HT1080 (cell line): Measurements from ENCODE around the gene FZD8. TPM values are rescaled to one million over a fixed set of nuclear protein-coding genes. Genes with fewer than 3 reads are reported as not detected.
A peak's percentile ranks its signal among the peaks of the same experiment; 100 is the strongest.
"Not testable (repeated sequence)": the region's sequence is repeated elsewhere in the genome, so short reads cannot be mapped to it uniquely, and the experiment has no call there.

ENCODE experiments used
- DNase-seq: peaks from one replicate; pipeline ENCODE4 v3.0.0-alpha.2; 2015; ENCODE audit warnings: low read depth
- polyA plus RNA-seq, 2 experiments: library from polyadenylated mRNA; depleted of rRNA; stranded (reverse); fragments of >200 nt; gene quantifications; 2 replicates each; pipeline ENCODE4 v1.2.3, GENCODE V29; 2015
- total RNA-seq: library from RNA; depleted of rRNA; stranded (reverse); fragments of >200 nt; shearing (Covaris generic); gene quantifications from 2 replicates; pipeline ENCODE4 v1.2.3, GENCODE V29; 2014; rRNA removed

Gene FZD8, protein sequence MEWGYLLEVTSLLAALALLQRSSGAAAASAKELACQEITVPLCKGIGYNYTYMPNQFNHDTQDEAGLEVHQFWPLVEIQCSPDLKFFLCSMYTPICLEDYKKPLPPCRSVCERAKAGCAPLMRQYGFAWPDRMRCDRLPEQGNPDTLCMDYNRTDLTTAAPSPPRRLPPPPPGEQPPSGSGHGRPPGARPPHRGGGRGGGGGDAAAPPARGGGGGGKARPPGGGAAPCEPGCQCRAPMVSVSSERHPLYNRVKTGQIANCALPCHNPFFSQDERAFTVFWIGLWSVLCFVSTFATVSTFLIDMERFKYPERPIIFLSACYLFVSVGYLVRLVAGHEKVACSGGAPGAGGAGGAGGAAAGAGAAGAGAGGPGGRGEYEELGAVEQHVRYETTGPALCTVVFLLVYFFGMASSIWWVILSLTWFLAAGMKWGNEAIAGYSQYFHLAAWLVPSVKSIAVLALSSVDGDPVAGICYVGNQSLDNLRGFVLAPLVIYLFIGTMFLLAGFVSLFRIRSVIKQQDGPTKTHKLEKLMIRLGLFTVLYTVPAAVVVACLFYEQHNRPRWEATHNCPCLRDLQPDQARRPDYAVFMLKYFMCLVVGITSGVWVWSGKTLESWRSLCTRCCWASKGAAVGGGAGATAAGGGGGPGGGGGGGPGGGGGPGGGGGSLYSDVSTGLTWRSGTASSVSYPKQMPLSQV
- 48.3 and 55.9 TPM in 2 replicates for total RNA-seq
- 13.9 and 15.4 TPM in 2 replicates for polyA plus RNA-seq (2015; cell fraction: cytosol; rRNA removed)
- polyA plus RNA-seq (2015; cell fraction: nucleus; rRNA removed) = 20.5 and 24.3 TPM in 2 replicates

DNA sequence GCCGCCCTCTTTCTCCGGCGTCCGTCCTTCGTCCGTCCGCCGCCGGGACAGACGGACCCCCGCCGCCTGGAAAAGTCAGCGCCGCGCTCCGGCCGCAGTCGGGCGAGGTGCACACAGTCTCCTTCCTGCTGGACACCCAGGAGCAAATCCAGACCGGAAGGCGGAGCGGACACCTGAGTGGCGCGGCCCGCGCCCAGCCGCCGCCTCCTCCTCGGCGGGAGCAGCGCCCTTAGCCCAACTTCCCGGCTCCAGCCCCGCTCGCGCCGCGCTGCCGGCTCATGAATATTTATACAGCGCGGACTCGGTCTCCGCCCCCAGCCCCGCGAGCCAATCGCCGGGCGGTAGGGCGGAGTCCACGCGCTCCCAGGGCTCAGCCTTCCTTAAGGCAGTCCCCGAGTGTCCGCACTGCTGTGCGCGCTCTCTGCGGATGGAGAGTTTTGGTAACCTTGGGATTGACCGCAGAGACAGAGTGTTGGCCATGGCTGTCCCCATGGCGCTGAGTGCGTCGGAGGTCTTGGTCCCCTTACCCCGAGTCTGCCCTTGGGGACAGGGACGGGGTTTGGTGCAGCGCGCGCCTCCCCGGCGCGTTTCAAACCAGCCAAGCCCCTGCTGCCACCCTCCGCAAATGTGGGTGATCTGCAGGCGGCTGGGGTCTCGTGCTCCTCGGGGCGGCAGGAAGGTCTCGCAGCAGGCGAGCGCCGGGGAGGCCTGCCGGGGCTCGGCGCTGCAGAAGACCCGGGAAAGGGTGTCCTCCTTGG lies at the start of gene FZD8:
Gene FZD8, minus strand, starts transcription at position 262 of the 758 bp plus-strand sequence. CDS start 867 bp downstream, outside the sequence.
- DNase-seq = peak; percentile 94

DNA sequence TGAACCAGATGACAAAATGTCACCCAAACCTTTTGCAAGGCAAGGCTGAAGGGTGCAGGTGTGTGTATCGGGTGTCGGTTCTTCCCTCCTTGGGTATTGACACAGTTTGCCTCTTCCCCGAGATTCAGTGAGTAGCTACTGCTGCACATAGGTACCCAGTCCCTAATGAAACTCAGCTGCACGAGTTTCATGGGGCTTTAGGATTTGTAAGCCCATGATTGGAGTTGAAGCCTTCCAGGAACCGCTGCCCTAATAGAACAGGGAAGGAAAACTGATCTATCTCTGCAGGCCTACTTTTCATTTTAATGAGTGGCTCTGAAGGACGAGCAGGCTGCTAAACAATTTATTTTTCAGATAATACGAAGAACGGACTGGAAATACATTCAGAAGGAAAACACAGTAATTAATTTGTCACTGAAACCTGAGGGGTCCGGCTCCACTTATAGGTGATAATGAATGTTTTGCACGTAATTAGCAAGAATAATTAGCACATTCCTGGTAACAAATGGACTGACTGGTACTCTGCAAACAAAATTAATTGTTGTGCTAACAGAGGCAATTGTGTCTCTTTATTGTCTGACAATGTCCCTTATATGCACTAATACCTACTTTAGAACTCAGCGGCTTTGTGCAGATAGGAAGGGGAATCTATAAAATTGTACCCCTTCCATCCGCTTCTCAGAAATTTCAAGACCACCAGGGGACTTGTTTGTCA lies 49.6 kb upstream of the FZD8 start:
- no peak for DNase-seq

DNA sequence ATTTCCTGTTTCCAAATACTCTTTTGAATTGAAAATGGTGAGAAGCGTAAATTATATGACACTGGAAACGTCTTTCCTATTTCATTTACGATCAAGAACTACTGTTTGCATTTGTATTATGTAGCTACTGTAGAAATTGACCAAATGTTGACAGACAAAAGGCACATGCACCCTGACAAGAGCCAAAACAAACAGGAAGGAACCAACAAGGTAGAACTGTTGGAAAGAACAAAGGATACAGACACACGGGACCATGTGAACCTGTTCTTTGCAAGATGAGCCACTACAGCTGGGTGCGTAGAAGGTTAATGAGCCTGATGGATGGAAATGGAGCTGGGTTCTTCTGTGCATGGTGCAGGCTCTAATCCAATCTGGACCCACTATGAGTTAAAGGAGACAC lies 48.4 kb upstream of the FZD8 start:
- no peak for DNase-seq

DNA sequence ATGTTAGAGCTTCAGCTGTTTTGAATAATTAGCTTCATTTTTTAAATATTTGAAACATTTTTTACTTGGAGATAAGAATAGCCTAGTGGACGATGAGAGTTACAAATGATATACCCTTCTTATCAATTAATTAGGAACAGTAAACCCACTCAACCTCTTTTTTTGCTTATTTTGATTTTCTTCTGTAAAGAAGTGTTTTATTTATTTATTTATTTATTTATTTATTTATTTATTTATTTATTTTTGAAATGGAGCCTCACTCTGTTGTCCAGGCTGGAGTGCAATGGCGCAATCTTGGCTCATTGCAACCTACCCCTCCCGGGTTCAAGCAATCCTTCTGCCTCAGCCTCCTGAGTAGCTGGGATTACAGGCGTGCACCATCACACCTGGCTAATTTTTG lies 43.8 kb upstream of the FZD8 start:
- not testable (repeated sequence) for DNase-seq

DNA sequence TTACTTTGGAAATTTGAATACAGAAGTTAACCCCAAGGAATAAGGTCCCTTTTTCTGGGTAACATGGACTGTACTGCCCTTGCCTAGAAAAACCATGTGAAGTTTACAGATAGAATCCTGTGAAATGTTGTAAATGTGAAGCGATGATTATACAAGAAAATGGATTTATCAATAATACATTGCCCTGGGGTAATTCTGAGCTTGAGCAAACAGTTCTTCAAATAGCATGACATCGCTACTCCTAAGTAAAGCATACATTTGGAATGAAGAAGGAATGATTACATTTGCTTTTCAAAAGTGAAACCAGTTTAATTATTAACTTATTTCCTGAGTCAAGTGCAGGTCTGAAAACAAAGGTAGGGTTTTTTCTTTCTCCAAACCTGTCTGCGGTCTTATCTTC lies 43.3 kb upstream of the FZD8 start:
- DNase-seq = no peak

DNA sequence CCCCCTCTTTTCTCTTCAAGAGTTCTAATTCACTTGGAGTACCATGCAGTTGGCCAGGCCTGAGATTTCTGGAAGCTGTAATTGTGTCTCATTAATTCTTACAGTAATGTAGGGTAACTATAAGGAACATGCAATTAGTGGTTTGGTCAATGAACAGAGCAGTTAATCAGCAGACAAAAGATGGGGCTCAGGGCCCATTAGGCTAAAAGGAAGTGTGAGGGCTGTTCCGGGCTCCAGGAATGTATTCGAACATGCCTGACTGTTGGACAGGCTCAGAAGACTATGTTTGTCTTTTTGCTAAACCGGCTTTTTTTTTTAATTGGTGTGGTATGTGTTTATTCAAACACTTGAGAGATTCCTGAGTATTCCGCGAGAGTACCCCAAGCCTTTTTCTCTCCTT lies 42.5 kb upstream of the FZD8 start:
- no peak for DNase-seq

DNA sequence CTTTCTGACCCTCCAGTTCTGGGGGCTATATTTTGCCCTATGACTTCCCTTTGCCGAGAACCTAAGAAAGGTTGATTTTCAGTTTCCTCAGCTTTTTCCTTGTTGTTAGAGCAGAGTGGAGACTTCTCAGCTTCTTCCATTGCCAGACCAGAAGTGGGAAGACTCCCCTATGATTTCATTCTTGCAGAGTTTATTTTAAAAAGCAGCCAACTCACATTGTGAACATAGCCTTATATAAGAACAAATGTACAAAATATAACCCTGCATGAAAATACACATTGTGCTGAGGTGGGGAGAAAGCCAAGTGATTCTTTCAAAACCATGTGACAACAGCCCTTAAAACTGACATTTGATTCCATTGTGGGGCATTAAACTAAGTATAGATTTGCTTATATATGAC lies 33.8 kb upstream of the FZD8 start:
- DNase-seq = no peak

DNA sequence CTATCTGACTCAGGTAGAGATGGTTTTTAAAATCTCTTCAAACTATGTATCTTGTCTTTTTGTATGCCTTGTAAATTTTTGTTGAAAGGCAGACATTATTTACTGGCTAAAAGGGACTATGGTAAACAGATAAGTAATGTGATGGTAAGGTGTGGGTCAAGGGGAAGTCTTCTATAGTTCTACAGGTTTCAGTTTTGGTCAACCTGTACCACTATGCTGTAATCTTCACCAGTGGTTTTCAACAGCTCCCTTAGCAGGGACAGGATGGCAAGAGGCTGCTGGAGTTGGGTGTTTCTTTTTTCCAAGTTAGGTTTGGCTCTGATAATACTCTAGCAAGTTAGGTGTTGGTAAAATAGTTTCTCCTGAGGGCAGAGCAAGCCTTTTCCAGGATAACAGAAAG lies 32.7 kb upstream of the FZD8 start:
- no peak for DNase-seq

DNA sequence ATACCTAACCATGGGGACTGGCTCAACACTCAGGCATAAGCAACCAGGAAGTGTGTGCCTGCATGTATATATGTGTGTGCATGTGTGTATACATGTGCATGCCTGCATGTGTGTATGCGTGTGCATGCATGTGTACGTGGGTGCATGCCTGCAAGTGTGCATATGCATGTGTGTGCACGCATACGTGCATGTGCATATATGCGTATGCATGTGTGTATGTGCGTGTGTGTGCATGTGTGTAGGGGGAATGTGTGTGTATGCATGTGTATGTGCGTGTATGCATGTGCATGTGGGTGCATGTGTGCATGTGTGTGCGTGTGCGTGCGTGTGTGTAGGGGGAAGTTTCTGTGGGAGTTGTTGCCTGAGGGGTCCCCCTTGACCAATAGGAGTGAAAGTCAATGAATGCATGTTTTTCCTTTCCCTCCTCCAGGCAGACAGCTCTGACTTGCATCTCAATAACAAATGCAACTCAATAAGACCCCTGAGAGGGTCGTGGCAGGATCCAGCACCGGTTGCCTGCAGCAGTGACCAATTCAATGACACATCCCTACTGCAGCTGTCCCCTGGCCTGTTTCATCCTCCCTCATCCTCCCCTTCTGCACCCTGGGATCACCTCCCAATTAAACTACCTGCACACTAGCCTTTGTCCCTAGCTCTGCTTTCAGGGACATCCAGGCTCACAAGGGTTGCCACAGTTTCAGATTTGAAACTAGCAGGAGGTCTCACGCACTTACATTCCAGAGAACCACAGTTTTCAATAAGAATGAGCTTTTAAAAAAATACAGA lies 27.0 kb upstream of the FZD8 start:
- no peak for DNase-seq

DNA sequence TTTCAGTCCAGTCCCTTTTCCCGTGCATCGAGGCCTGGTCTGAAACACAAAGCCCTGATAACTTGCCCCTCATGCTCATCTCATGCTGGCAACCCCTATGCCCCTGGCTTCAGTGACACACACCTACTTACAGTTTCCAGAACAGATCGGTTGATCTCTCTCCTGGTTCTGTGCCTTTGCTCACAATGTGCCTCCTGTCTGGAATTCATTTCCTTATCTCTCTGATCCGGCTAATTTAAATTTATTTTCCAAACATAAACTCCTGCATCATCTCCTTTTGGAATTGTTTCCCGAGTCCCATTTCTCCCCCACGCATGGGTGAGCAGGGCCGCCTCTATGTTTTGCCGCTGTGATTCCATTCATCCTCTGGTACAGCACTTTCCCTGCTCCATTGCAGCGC lies 25.9 kb upstream of the FZD8 start:
- no peak for DNase-seq

DNA sequence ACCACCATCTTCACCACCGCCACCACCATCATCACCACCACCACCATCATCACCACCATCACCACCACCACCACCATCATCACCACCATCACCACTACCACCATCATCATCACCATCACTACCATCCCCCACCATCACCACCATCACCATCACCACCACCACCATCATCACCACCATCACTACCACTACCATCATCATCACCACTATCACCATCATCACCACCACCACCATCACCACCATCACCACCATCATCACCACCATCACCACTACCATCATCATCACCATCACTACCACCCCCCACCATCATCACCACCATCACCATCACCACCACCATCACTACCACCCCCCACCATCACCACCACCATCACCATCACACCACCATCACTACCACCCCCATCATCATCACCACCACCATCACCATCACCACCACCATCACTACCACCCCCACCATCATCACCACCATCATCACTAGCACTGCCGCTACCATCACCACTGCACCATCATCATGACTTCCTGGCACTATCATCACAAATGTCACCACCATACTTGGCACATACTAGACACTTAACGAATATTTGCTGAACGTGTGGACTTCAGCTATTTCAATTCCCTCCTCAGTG lies 25.3 kb upstream of the FZD8 start:
- DNase-seq = no peak

DNA sequence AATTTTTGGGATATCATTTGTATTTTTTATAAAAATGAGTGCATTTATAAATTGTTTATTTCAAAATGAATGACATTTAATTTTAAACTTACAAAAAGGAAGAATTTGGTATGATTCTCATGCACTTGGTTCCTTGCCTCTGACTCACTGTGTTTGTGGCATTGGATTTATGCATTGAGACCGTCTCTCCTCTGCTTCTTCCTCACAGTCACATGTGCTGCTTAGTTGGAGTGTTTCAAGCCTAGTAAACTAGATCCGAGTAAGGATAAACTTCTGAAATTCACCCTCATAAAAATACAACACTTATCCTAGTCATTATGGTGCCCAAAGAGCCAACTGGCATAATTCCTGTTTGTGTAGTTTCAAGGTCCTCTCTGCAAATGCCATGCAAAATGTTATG lies 19.1 kb upstream of the FZD8 start:
- DNase-seq = no peak

DNA sequence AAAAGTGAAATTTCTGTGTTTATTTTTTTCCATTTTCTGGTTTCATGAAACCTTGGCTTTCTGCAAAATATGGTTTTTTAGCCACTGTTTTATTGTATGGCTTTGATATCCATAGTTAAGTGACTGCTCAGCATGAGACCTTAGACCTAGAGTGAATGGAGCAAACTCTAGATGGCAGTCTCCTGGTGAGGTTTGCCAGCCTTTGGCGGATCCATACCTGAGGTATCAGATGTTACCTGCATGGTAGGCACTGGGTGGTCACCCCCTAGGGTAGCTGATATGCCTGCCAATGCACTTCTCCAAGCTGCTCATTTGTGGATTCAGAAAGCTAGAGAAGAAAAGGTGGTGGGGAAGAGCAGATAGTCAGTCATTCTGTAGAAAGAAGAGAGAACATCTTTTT lies 17.4 kb upstream of the FZD8 start:
- DNase-seq = no peak

DNA sequence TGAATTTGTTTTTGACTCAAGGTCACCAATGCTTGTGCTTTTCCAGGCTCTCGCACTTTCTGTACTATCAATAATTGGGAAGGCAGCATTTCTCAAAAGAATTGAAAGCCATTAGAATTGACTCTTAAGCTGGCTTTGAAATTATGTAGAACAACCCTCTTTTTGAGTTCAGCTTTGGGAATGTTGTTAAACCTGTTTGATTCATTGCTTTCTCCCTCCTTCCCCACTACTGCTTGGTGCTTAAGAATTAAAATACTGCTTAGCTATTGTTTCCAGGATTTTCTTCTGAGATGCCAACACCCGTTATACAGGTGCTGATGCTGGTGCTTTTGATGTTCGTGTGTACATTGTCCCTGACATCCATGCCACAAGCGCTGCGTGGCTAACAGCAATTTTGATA lies 15.5 kb upstream of the FZD8 start:
- DNase-seq = no peak

DNA sequence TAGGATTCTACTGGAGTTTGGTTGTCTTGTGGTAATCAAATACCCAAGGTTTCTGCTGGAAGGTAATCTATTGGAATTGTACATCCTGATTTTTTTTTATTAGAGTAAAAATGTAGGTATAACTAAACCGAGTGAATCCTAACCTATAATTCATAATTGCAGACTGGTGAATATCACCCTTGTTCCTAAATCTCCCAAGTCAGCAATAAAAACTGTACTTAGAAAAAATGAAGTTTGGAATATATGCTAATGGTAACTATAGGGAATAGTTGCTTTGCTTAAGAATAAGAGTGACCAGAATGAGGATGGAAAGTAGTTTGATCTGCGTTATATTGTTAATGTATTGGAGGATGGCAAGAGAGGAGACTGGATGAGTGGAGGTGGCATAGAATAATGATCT lies 10.7 kb upstream of the FZD8 start:
- DNase-seq = no peak

DNA sequence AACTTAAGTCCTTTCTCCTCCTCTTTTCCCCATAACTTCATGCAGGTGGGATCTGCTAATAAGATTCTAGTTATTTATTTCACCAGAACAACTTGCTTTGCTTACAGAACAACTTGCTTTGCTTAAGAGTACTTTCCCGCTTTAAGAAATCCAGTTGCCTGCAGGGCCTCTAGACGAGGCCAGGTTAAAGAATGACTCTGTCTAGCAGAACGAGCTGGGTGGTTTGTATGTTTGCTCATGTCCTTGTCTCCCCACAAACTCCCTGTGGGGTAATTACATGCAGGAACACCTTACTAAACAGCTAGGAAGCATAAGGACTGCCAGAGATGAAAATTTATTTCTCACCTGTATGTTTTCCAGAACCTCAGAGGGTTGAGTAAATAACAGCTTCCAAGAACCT lies 8.8 kb upstream of the FZD8 start:
- no peak for DNase-seq

DNA sequence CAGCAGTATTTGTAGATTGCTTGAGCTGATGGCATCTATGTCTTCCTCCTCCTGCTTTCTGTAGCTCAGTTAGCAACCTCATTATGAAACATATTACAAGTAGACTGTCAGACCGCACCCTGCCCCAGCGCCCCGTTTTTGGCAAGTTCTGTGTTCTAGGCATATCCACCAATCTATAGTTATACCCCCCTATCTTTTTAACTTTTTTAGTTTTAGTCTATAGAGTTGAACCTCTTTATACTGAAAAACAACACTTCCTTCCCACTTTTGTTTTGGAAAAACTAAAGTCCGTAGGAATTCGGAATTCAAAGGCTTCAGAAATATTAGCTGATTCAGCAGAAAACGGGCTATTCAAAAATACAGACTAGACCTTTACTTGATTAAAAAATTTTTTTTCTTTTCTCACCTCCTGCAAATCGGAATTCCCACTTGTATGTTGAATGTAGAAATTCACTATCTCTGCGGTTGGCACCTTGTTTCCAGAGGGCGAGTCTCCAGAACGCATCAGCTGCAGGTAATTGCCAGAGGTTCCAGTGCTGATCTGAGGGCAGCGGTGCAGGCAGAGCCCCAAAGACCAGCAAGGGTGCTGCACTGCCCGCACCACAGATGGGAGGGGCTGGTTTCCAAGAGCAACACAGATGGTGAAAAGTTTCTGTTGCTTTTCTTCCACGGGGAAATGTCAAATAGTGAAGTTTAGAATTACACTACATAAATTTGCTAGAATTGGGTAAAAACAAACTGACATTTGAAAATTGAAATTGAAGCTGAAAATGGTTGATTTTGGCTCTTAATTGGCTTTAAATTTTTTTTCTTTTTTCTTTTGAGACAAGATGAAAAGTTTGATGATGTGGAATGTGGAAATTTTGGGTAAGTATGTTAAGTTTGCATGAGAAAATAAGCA lies 2.2 kb upstream of the FZD8 start:
- DNase-seq = no peak

DNA sequence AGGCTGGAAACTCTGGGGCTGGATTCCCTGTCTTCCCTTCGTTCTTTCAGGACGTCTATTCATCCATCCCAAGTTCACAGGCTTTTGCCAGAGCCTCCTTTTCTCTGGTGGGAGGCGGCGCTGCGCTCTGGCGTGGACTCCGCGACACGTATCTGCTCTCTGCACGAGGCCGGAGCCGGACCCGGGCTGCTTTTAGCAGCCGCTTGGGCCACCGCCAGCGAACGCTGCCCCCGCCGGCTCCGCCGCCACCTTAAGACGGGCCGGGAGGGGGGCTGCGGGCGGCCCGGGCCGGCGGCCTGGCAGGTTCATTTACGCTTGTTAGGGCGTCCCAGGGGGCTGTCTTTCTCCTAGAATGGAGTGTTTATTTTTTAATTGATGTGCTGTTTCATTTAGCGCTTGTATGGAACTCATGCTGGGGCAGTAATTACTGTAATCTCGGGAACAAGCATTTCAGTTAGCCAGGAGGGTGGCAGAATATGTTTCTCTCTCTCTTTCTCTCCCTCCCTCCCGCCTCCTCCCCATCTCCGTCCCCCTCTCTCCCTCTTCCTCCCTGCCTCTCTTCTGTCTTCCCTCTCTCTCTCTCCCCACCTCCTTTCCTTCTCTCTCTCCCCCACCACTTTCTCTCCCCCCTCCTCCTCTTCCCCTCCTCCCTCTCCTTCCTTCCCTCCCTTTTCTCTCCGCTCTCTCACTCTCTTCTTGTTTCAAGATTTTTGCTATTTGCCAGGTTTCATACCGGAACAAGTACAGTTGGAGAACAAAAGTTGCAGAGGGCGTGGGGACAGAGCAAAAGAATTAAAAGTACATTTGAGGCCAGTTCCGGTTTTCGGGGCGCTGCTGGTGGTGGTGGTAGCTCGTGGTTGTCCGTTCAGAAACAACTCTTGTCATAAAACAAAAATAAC lies 1.3 kb upstream of the FZD8 start:
- peak; percentile 58 for DNase-seq
